NAMALWA (cell line): Measurements from ENCODE around the gene STEAP3.

Source experiments
- DNase-seq: peaks from one replicate; pipeline ENCODE4 v3.0.0-alpha.2; 2015; ENCODE audit warnings: low spot score

Gene STEAP3

DNA sequence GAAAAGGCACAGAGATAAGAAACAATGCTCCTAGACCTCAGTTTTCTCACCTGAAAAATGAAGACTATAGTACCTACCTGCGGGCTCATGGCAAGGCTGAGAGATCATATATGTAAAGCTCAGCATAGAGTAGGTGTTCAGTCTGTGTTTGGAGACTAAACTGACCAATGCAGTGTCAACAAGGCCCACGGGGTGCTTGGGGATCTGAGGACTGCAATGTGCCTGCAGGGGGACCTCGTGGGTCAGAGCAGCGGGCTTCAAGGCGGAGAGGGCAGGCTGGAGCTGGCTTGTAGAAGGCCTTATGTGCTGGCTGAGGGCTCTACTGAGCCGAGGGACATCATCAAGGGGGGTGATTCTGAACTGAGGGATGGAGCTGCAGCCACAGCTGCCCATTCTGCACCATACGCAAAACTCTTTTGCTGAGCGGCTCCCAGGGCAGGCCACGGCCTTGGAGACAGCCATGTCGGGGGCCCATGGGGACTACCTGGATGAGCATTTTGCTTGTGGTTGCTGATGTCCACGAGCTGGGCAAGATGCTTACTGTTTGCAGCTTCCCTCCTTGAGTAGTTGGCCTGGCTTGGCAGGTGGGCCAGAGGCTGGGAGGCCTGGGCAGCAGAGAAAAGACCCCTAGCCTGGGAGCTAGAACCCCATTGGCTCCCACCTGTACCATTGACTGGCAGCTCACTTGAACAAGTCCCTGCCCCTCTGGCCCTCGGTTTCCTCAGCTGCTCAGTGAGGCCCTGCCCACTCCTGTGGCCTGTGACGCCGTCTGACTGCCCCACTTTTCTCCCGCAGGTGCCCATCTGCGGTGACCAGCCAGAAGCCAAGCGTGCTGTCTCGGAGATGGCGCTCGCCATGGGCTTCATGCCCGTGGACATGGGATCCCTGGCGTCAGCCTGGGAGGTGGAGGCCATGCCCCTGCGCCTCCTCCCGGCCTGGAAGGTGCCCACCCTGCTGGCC is 23.5 kb downstream of the STEAP3 start:
- DNase-seq, result peak; percentile 13

DNA sequence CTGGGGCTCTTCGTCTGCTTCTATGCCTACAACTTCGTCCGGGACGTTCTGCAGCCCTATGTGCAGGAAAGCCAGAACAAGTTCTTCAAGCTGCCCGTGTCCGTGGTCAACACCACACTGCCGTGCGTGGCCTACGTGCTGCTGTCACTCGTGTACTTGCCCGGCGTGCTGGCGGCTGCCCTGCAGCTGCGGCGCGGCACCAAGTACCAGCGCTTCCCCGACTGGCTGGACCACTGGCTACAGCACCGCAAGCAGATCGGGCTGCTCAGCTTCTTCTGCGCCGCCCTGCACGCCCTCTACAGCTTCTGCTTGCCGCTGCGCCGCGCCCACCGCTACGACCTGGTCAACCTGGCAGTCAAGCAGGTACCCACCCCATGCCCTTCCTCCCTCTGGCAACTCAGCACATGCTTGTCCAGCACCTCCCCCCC is 24.2 kb downstream of the STEAP3 start:
- no peak for DNase-seq

DNA sequence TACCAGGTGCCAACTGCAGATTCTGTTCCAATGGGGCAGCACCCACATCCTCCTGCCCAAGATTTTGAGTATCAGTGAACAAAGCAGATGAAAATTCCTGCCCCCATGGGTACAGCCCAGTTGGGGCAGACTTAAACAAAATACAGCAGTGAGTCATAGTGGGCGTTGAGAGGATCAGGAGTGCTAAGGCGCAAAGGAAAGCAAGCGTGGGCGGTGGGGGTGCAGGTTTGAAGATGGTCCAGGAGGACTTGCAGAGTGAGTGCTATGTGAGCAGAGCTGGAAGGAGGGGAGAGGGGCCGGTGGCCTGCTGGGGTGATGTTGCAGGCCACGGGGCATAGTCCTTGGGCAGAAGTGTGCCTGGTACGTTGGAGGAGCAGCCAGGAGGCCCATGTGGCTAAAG is 24.7 kb downstream of the STEAP3 start:
- DNase-seq, result no peak

DNA sequence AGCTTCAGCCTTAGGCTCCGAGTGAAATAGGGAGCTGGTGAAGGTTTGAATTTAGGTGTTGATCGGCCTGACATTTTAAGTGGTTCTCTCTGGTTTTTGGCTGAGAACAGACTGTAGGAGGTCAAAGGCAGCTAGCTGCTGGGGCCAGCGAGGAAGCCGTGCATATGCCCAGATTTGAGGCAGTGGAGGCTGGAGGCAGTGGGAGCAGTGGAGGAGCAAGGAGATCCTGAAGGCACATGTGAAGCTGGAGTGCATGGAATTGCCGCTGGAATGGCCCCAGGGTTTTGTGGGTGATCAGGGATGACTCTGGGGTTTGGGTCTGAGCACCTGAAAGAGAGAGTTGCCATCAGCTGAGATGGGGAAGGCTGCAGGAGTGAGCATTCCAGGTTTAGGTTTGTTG is 25.1 kb downstream of the STEAP3 start:
- no peak for DNase-seq

DNA sequence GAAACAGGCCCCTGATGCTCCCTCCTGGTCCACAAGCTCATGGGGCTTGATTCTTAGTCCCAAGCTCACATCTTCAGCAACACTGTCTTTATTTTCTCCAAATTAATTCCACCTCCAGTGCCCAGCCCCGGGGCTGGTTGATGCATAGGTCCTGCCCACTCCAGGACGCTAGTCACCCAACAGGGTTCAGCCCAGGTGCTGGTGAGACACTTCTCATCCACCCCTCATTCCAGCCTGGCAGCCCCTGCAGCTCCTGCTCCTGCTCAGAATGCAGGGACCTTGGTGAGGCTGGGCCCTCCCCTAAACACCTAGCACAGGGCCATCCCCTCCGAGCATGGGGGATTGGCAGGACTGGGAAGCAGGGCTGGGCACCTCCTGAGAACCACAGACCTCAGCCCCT is 25.7 kb downstream of the STEAP3 start:
- no peak for DNase-seq

DNA sequence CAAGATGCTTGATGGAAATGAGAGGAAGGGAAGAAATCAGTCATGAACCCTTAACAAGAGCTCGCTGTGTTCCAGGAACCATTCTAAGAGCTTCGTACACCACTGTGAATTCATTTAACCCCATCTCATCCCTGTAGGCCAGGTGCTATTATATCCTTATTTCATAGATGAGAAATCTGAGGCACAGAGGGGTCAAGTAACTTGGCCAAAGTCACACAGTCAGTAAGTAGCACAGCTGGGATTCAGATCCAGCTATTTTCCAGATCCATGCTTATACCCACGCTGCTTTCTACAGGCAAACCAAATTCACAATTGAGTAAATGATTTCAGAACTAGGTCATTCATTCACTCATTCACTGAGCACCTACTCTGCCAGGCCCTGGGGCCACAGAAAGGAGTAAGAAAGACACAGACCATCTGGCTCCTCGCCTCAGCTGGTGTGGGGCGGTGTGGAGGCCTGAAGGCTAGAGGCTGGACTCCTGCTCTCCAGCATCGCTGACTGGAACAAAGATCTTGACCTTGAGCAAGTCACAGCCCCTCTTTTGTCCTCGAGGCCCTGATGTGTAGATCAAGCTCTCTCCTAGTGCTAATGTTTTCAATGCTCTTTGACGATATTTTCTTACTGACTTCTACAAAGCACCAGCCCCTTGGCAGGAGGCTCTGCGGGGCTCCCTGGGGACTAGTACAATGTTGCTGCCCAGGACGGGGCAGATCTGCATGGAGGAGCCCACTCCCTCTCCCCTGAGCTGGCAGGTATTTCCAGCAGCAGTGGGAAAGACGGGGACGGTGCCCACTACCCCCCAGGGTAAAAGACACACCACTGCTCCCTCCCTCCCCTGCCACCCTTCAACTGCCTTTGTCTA is 26.5 kb downstream of the STEAP3 start:
- no peak for DNase-seq

DNA sequence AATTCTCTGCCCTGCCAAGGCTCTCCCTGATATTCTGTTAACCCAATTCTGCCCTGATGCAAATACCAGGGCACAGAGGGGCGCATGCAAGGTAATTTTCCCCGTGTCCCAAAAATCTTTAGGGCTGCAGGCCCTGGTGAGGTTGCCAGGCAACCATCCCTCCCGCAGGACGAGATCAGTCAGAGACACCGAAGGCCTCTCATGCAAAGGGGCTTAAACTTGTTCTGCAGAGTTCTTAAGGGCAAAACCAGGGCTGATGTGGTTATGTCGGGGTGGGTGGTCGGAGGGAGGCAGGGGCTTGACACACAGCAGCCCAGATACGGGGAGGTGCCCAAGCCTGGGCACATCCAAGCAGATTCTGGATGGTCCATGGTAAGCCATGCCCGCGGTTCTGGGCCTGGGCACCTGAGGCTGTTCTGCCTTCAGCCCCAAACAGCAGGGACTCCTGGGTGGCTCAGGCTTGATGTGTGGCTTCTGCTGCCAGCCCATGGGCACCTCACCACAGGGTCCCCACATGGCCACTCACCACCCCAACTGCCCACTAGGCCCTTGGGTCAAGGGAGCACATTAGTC is 27.2 kb downstream of the STEAP3 start:
- DNase-seq, result no peak

DNA sequence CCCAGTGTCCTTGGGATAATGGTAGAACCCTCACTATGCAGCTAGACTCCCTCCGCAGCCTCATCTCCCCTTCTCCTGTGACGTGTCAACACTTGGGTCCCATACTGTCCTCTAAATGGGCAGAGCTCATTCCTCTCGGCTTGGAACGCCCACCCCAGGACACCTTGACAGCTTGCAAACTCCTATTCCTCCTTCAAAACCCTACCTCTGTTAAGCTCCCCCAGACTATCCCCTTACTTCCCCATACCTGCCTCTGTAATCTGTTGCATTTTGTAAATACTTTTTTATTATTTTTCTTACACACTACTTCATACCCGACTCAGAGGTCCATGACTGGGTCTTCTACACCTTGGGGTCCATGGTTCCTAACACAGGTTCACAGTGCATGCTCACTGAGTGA is 28.0 kb downstream of the STEAP3 start:
- no peak for DNase-seq

DNA sequence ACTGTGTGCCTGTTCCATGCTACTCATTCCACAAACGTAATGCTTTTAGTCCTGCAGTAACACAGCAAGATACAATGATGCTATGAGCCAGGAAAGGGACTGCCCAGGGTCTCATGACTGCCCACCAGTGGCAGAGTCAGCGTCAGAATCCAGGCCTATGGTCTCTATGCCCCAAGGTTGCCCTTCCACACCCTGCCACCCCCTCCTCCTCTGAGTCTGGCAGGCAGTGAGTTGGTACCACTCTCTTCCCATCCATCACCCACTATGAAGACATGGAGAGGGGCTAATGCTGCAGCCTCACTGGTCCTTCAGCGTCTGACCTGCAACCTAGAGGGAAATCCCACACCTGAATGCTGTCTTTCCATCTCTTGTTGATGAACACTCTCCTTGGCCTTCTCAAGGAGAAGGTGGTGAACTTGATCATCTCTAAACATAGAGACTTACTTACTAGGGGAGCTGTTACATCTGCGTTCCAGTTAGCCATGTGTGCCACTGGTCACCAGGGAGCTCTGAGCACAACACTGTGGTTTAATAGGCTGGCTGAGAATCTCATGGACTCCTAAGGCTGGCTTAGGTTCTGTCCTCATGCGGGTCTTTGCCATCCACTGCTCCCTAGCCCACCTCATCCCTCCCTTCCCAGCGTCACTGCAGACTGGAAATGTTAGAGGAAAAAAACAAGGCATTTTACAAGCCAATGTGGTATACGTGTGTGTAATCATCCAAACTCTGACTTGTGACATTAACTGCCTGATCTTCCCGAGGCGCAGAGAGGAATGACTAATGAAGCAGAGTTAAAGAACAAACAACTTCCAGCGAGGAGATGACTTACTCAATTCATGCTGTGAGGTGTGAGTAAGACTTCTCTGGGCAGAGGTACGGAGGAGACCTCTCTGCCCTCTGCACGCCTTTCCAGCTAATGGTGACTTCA is 28.8 kb downstream of the STEAP3 start:
- no peak for DNase-seq

DNA sequence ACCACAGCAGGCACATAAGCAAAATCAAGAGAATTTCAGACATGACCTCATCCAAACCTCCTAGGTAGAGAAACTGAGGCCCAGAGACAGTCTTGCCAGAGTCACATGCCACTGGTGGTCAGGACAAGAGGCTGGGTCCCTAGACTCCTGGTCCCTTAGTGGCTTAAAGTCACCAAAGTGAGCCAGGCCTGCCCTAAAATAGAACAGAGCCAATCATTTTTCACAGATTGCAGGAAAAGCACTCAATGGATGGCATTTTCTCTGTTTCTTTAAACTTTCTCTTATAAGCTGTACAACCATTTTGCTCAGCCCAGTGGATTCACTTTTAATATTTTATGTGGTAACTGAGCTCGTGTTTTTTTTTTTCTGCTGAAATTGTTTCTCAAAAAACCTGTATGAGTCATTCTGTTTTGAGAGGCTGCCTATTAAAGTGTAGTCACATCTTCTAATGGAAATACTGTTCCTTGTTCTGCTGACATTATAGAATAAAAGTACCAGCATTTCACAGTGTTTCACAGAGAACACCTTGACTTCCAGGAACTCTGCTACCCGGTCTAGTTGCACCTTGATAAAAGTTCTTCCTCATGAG is 29.6 kb downstream of the STEAP3 start:
- no peak for DNase-seq

DNA sequence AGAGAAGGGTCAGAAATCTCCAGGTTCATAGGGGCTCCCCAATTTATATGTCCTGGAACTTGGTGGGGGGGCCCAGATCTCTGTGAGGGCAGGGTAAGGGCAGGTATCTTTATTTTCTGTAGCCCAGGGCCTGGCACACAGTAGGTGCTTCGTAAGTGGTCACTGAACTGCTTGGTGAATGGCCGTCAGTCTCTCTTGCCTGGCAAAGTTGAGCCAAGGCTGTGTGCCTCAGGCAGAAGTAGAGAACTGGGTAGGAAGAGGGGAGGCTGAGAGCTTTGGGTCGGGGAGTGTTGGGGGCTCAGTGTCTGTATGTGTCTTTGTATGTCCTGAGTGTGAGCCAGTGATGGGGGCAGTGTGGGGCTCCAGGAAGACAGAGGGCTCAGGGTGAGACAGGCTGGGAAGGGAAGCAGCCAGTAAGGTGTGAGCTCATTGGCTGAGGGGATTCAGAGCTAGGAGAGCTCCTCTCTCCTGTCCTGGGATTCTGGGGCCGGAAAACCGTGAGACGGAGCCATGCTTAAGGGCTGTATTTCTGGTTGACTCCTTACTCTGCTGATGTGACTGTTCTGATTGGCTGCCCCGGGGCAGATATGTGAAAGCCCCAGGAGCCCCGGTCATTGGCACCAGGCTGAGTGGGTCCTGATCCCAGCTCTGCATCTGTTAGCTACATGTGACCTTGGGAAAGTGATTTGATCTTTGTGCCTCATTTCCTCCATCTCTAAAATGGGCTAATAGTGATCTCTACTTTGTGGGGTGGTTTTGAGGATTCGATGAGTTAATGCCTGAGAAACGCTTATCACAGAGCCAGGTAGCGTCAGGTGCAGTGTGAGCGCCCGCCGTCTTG is 30.3 kb downstream of the STEAP3 start:
- no peak for DNase-seq

DNA sequence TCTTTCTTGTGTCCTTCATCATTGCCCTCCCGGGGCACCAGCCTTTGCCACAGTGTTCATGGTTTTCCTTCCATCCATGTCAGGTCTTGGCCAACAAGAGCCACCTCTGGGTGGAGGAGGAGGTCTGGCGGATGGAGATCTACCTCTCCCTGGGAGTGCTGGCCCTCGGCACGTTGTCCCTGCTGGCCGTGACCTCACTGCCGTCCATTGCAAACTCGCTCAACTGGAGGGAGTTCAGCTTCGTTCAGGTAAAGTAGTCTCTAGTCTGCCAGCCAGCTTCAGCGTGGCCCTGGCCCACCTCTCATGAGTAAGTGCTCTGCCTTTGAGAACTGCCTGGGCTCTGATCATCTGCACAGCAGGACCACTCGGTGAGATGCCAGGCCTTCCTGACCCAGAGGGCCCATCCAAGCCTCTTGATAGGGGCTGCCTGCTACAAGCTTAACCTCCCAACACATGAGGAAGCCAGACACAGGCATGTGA is 31.0 kb downstream of the STEAP3 start:
- DNase-seq, result no peak

DNA sequence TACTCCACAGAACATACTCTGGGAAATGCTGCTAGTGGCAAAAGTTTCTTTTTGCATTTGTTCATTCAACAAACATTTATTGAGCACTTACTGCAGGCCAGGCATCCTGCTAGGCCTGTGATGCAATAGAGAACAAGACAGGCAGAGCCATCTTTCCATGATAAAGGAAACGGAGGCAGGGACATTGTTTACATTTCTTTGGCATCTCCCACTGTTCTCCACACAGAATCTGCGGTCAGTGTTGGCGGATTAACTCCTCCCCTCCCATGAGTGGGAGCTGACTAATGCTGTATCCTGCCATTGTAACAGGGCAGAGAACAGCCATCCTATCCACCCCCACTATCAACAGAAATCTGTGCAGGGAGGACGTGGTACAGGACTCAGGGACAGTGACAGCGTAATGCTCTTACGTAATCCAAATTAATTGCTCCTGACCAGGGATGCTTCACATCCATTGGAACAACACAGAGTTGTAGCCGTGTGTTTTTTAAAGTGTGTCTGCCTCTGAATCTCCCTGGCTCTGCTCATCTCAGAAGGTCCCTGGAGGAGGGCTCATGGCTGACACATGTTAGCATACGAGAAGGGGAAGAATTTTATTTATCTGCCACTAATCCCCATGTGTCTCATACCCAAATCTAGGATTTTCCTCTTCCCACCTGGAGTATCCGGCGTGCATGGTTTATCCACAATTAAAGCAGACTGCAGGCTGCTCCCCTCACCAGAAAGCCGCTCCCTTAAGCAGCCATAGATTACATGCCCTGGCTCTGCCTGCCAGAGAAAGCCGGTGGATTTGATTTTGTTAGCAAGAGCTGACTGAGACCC is 32.3 kb downstream of the STEAP3 start:
- no peak for DNase-seq

DNA sequence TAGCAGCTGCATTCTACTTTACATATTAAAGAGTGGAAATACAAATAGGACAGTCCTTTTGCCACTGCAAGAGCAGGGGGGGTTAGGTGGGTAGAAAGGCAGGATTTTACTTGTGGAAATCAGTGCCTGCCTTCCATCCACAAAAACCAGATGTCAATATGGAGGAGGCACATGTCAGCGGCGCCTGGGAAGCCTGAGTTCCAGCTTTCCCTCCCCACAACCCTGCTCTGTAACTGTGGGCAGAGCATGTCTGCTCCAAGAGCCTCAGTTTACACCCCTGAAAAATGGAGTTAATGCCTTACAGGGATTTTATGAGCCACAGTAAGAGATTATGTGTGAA is 32.9 kb downstream of the STEAP3 start:
- no peak for DNase-seq

DNA sequence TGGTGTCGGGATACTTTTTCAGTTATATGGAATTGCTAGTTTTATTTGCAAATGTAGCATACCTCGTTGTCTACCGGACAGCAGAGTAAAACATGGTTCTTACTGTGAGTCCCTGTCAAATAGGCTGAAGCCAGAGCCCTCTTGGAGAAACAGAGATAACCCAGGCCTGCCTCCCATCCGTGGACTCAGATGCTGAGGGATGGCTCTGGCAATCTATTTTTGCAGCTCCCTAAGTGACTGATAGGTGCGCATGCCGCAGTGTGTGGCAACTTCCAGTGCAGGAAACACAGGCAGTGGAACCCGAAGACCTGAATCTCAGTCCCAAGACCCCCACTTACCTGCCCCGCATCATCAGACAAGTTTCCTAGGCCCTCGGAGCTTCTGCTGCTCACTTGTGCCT is 33.6 kb downstream of the STEAP3 start:
- DNase-seq, result no peak

DNA sequence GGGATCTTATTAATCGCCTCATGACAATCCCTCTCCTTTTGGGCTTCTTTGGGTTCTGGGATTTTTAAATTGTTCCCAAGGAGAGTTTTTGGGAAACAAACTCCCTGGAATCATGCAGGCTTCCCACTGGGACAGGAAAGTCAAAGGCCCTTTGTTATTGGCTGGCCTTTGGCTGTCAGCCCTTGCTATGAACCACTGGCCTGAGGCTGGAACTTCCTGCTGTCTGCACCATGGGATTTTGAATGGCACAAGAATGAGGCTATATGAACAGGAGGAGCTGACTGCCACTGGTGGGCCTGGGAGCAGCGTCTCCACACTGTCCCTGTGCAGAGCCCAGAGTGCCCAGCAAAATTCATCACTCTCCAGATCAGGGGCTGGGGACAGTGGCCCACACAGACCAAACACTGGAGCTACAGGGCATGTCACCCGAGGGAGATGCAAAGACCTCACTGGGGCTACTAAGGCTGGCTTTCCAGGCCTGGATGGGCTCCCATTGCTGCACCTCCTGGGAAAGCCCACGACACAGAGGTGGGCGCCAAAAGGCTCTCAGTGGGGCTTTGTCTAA is 35.7 kb downstream of the STEAP3 start:
- no peak for DNase-seq

DNA sequence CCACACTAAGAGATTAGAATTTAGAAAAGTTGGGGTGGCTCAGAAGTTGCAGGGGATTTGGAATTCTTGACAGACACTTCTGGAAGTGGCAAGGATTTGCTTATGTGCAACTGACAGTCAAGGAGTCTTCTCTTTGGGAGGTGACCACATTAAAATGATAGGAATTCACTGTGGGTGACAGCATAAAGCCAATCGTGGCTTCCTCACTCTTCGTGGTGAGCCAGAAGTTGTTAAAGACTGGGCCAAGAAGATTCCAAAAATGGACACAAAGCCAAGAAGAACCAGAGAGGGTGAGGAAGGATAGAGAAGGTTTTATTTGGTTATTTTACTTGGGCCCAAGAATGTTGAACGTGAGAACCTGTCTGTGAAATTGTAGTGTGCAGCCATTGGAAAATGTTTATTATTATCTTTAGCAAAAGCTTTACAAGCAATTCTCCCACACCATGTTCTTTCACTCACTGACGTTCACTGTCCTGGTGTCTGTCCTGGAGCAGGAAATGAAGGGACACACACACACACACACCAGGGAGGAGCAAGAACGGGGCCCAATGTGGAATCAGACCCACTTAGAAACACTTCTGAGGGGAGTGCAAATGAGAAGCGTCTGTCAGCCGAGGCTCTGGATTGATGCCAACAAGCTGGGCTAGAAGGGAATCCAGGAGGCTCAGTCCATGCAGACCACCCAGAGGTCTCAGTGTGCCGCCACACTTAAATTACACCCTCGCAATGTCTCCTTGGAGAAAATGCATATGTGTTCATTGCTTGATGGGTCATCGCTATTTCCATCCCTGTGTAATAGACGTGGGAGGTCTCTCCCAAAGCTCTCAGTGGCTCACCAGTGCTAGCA is 37.2 kb downstream of the STEAP3 start:
- no peak for DNase-seq
